CD4-positive, alpha-beta T cell treated with Interleukin-10 for 1 hour (primary cell): ENCODE measurements around the gene INPP5A.

Source experiments
- DNase-seq: peaks from one replicate; pipeline ENCODE4 v3.0.0-alpha.2; 2020

The INPP5A gene

DNA sequence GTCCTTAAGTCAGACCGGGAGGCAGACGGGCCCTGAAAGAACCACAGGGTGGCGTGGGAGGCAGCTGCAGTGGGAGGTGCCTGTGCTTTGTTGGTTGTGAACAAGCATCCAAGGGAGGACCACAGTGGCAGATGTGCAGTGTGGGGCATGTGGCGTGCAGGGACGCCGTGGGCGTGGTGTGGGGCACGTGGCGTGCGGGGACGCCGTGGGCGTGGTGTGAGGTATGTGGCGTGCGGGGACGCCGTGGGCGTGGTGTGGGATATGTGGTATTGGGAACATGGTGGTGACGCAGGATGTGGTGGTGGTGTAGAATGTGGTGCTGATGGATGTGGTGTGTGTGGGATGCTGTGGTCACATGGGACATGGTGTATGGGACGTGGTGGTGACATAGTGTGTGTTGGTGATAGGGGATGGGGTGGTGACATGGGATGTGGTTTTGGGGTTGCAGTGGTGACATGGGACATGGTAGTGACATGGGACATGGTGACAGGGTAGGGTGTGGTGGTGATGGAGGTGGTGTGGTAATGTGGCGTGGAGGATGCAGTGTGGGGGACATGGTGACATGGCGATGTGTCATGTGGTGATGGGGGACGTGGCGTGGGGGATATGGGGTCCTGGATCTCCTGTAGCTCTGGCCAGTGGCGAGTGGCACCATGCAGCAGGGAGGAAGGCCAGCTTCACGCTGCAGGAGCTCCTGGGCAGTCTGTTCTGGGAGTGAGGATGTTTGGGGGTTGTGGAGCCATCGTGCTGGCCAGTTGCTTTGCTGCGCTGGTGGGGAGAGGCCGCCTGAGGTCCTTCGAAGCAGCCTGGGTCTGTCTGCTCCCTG is 78.8 kb downstream of the INPP5A start:
- peak; percentile 42 for DNase-seq

DNA sequence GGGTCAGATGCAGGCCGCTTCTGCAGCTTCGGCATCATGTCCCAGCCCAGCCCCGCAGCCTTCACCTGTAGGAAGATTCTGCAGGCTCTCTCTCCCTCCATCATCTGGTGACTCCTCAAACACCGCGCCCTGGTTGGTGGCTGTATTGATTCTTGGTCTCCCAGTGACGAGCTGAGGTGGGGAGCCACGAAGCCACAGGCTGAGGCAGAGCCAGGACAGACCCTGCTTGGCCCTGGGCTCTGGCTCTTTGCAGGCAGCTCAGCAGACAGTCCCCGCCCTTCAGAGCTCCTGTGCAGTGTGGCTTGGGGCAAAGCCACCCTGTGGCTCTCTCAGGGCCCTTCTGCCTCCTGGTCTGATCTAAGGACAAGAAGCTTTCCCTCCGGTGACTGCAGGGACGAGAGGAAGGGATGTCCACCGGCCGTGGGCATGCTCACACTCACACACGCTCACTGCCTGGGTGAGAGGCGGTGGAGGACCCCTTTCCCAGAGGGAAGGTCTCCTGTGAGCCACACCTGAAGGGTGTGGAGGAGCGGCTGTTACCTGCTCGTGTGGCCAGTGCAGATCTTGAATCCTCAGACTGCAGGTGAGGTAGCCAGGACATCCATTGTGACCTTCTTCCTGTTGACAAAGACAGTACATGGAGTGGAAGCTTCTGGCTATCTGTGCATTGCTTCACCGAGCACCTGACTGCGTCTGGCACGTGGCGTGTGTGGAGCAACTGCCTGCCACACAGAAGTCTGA is 79.6 kb downstream of the INPP5A start:
- no peak for DNase-seq

DNA sequence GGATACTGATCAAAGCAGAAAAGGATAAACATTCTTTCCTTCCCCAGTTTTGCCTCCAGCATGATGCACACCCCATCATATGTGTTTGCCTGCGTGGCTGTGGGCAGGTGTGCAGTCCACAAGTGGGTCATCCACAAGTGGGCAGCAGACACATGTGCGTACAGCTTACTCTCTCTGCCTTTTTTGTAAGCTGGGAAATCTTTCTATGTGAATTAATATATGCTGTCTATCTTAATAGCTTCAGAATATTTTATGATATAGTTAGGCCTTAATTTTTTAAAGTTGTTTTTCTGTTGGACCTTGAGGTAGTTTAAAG is 80.1 kb downstream of the INPP5A start:
- DNase-seq: no peak

DNA sequence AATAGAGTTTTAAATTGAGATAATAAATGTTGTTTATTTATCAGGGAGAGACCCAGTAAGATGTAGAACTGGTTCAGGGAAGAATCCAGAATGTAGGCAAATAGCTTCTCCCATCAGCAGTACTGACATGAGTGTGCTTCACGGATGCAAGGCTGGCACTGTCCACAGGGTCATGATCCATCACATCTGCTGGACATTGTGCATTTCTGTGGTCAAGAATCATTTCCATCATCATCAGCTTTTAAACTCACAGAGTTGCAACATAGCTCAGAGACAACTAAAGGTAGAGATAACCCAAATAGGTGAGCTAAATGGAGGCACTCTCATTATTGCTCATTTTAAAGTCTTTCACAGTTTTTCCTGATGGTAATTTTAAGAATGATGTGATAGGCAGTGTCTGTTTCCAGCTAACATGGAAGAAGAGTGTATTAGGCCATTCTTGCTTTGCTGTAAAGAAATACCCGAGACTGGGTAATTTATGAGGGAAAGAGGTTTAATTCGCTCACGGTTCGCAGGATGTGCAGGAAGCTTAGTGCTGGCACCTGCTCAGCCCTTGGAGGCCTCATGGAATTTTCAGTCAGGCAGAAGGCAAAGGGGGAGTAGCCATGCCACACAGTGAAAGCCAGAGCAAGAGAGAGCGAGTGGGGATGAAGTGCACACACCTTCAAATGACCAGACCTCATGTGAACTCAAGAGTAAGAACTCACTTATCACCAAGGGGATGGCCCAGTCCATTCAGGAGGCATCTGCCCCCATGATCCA is 80.8 kb downstream of the INPP5A start:
- no peak for DNase-seq

DNA sequence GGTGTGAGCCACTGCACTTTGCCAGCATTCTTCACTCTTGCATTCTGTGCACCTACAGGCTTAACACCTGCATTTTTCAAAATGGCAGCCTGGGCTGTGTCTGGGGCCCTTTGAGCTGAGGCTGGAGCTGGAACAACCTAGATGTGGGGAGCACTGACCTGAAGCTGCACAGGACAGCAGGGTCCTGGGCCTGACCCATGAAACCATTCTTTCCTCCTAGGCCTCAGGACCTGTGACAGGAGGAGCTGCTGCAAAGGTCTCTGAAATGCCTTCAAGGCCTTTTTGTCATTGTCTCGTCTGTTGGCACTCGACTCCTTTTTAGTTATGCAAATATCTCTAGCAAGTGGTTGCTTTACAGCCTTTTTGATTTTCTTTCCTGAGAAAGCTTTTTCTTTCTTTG is 82.3 kb downstream of the INPP5A start:
- DNase-seq: no peak

DNA sequence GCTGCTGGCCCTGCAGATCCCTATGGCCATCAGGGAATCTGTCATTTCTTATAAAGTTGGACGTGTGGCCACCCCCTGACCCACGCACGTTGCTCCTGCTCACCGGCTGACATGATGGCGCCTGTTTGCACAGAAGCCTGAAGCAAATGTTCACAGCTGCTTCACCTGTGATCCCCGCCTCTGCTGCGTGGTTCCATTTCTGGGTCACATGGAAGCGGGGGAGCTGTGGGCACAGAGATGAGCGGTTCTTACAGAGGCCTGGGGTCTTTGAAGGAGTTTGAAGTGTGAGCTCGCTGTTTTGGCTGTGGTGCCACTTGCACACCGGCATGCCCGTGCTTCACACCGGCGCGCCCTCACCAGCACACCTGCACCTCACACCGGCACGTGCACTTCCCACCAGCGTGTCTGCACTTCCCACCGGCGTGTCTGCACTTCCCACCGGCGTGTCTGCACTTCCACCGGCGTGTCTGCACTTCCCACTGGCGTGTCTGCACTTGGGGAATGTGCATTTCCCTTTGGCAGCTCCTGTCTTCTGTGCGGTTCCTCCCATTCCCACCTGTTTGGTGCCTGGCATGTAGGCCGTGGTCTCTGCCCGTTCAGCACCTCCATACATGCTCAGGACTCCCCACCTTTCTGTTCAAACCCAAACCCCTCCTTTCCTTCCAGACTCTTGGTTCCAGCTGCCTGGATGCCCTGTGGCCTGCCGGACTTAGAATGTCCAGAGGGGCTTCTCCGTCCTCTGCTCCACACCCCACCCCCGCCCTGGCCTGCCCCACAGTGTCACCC is 86.7 kb downstream of the INPP5A start:
- DNase-seq: no peak

DNA sequence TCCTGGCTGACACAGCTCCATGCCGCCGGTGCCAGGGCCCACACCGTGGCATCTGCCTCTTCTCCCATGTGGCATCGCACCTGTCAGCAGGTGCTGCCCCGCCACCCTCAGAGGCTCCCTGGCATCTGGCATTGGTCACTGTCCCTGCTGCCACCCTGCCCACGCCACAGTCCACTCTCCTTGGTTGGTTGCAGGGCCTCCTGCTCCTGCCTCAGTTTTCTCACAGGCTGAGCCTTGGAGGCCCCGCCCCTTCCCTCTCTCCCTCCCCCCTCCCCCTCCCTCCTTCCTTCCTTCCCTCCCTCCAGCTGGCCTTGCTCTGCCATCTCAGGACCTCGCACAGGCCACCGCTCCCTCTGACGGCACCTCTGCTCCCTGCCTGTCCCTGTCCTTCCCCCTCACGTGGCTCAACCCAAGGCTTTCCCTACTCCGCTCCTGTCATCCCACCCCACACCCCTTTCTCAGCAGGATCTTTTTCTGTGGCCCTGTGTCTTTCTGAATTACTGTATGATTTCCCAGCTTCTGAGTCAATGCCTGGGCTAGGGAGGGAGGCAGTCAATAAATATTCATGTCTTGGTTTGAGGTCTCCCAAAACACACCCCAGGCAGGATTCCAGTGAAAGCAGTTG is 87.4 kb downstream of the INPP5A start:
- no peak for DNase-seq

DNA sequence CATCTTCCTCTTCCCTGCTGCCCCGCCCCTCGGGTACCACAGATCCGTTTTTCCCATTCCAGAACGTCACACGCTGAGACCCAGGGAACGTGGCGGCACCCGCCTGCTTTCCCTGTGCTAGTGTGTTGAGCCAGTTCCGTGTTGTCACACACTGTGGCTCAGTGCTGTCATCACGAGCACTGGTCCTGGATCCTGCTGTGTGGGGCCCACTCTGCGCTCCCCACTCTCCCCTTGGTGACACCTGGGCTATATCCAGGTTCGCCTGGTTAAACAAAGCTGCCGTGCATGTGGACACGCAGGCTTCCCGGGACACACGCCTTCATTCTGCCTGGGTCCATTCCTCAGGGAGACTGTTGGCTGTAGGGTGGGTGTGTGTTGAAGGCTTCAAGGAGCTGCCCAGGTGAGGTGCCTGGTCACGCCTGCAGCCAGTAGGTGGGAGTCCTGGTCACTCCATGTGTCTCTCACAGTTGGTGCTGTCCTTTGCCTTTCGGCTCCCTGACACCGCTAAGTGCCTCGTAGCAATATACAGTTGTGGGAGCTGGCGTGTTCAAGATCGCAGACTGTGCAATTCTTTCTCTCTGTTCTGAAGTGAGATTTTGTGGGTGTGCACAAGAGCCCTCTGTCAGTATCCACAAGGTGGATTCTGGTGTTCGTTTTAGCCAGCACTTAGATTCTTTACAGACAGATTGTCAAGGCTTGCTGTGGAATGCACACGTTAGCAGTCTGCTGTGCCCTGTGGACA is 88.6 kb downstream of the INPP5A start:
- DNase-seq: no peak

DNA sequence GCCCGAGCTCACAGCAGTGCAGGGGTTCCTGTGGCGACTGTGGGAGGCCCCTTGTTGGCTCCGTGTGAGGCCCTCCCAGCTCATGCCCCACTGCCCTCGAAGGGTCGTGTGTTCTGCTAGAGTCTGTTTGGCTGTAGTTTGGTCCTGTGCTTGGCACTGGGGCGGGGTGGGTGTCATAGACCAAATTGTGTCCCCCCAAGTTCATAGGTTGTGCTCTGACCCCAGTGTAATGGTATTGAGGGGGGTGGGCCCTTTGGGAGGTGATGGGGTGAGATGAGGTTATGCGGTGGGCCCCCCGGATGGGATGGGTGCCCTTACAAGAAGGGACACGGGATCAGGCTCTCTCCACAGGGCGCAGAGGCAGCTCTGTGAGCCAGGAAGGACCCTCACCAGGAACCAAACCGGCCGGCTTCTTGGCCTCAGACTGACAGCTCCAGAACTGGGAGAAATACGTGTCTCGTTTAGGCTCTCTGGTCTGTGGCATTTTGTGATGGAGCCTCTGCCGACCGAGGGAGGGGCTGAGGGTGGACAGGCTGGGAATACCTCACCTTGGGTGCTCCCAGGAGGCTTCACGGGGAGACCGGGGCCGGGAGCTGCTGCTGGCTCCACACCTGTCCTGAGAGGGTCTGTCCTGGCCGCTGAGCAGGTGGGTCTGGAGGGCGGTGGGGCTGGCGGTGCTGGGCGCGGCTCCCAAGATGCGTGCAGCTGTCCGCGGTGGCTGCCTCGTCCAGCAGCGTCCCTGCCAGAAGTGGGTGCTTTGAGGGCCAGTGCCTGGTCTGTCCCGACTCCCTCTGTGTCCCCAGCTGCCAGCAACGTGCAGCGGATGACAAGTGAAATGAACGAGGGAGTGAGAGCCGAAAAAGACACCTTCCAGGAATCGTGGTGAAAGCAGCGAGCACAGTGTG is 89.4 kb downstream of the INPP5A start:
- DNase-seq: no peak

DNA sequence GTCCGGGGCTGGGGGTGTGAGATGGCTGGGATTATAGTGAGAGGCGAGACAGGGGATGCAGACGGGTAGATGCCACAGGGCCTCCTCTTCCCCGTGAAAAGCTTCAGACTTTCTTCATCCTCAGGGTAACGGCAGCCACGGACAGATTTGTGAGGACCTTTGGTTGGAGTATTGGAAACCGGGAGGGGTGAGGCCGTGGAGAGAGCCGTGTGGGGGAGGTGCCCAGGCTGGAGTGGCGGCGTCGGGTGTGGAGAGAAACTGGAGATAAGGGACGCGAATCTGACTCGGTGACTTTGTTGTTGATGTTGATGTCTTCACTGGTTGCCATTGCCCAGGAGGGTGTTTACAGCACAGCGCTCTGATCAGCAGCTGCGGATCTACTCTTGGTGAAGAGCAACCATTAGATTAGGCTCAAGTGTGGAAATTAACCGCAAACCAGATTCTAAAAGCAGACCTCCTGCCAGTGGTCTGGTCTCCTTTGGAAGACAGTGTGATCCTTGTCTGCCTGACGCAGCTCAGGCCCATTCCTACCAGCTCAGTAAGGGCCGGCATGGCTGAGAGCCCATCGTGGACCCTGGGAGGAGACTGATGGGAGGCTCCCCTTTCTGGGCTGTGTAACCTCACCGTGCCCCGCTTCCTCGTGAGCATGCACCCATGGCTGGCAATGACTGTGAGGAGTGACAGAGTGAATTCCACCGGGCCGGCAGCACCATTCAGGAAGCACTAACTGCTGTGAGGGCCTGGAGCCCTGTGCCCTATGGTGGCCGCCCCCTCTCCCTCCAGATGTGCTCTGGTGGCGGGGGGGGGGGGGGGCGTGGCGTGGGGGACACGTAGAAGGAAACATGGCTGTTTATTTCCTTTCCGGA is 90.3 kb downstream of the INPP5A start:
- no peak for DNase-seq

DNA sequence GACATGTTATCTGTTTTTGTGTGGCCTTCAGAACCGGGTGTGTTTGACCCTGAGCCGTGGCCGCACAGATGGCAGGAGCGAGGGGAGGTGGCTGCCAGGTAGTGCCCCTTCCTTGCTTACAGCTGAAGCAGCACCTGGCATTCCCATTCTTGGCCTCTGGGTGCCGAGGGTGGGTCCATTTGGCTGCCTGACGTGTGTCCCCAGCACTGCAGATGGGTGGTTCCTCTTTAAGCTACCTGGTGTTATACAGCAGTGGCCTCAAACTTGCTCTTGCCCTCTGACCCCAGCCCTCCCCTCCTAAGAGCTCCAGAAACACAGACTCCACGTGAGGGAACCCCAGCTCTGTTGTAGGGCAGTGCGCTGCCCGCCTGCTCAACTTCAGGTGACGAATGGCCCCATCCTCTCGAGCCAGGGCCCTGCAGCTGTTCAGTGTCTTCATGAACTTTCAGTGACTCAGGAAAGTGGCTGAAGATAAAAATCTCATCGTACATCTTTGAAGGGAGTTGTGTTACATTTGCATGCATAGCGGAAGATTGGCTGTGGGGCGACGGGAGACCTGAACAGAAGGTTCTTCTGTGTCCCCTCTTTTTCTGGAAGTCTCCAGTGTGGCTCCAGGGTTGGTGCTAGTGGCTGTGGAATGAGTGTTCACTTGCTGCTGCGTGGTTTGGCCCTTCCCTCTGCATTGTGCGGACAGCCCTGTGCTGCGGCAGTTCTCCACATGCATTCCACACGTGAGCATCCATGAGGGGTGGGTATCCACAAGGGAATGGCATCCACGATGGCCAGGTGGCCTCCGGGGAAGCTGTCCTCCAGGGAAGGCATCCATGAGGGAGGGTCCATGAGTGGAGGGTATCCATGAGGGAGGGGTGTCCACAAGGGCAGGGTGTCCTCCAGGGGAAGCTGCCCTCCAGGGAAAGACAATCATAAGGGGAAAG is 91.6 kb downstream of the INPP5A start:
- no peak for DNase-seq

DNA sequence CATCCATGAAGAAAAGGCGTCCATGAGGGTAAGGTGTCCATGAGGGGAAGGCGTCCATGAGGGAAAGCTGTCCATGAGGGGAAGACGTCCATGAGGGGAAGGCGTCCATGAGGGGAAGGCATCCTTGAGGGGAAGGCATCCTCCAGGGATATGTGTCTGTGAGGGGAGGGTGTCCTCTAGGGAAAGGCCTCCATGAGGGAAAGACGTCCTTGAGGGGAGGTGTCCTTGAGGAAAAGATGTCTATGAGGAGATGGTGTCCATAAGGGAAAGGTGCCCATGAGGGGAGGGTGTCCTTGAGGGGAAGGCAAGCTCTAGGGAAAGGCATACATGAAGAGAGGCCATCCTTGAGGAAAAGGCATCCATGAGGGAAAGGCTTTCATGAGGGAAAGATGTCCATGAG is 92.6 kb downstream of the INPP5A start:
- DNase-seq: no peak

DNA sequence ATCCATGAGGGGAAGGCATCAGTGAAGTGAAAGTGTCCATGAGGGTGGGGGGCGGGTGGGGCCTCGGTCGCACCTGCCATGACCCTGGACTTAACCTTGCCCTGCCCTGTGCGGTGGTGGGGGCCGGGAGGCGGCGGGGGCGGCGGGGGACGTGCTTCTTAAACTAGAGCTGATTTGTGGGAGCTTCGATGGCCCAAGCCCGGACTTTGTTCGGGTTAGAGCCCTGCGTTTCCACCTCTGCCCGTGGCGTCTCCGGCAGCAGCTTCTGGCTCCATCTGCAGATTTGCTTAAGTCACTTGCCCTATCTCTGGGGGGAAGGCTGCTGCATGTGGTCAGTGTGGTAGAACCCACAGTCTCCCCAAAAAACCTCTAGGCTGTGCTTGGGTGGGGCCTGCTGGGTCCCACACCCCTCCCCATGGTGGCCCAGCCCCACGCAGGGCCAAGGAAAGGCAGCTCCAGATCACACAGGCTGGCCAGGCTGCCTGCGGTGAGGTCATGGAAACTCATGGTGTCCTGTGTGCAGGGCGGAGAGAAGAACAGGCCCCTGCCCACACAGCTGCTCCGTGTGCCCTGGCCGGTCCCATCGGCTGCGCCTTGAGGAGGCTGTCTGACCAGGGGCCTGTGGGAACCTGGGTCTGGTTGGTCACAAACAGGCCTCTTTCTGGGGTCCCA is 93.2 kb downstream of the INPP5A start:
- DNase-seq: no peak

DNA sequence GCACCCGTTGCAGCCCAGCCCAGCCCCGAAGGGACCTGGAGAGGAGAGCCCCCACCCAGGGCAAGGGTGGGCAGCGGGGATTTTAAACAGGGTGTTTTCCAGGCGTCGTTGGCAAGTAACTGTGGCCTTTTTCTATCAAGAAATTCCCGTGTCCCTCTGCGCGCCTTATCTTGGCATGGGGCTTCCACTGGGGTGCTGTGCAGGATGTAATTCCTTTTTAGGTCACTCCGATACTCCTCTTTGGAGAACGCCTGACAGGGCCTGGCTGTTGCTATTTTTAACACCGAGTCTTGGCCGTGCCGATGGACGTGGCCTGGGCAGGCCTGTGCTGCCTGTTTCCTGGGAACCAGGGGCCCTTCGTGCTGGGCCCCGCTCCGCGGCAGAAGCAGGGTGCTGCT is 93.8 kb downstream of the INPP5A start:
- no peak for DNase-seq

DNA sequence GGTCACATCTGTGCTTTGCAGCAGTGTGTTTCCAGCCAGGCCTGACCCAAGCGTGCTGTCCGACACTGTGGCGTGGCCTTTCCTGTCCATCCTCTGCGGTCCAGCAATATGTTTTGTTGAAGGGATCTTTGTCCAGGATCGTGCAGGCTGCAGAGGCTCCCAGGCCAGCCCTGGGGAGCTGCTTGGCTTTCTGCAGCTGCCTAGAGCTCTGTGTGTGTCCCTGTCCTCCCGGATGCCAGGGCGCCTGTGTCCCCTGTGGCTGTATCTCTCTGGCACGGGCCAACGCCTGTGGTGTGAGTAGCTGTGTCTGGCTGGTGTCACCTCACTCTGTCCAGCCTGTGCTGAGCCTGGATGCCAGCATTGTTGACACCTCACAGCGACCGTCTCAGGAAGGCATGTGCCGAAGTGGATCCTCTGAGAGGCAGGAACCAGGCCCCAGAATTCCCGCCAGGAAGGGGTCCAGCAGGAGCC is 94.5 kb downstream of the INPP5A start:
- DNase-seq: no peak

DNA sequence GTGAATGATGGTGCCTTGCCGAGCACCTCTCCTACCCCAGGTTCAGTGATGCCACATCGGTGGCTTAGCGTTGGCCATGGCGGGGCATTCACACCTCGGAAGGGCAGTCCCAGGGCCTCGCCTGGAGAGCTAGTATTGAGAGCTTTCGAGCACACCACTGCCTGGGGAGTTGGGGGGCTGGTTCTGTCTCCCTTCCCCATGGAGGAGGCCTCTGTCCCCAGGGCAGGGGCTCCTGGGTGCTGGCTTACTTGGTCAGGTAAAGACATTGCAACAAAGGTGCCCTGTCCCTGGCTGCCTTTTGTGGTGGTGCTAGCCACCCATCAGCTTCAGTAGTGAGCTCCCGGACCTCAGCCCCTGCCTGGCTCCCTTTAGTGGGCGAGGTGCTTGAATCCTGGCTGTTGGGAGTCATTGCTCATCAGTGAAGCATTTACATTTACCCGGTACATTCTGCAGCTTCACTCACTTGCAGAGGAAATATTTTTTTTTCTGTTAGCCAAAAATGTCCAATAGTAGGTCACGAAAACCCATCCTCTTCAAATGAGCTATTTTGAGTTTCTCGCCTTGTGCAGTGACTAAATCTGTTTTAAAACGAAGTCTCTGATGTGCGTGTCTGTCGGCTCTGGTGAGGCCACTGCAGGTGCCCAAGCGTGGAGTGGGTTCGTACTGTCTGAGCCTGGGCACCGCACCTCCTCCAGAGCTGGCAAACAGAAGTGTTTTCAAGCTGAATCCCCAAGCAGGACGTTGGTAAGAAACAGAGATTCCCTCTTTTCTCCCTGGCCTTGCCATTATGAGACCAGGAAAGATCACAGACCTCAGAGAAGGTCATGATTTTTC is 95.5 kb downstream of the INPP5A start:
- DNase-seq: no peak
